Measurements from ENCODE around the gene HAS3.

DNA sequence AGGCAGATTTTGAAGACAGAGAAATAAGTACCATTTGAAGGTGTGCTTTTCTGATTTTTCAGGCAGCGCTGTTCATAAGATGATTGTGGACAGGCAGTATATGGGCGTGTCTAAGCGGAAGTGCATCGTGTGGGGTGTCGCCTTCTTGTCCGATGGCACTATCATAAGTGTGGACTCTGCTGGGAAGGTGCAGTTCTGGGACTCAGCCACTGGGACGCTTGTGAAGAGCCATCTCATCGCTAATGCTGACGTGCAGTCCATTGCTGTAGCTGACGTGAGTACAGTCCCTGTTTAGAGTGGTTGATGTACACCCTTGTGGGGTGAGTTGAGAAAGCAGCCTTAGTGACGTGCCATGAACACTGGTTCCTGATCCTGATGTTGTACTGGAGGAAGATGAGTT lies 37.7 kb downstream of the HAS3 start:
- TF ChIP-seq CTCF (IDR thresholded peaks at IDR 0.05) (no peak), POLR2A (IDR thresholded peaks at IDR 0.05) (no peak), POLR2AphosphoS5 (IDR thresholded peaks at IDR 0.05) (no peak)
